ACHN (cell line): ENCODE measurements around the gene ACAP1.
"Not testable (repeated sequence)": the region's sequence is repeated elsewhere in the genome, so short reads cannot be mapped to it uniquely, and the experiment has no call there.

Source experiments
- DNase-seq: peaks from one replicate; pipeline ENCODE4 v3.0.0-alpha.2; 2015
- in situ Hi-C: cut with HindIII; loops from 2 replicates; pipeline ENCODE4 v1.10.0; 2017; ENCODE audit warnings: low sequenced_read_pairs, low pct_ligation_motif_present, low pct_unique_long_range_greater_than_20kb

ACAP1 gene

DNA sequence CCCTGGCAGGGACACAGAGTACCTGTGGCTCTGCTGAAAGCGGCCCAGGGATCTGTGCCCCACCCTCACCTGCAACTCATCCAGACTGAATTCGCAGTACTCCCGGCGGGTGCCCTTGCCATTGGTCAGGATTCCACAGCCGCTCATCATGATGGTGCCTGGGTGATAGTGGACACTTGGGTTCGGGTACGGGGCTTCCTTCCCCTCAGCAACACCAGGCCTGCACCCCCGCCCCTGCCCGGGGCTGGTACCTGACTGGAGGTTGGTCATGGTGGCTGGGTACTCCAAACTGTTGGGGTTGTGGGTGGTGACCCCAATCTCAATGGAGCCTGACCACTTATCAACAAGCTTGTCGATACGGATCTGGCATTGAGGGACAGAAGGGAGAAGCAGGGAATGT lies 10.1 kb upstream of the ACAP1 start:
- in situ Hi-C loops: no loop called here
- DNase-seq: no peak

DNA sequence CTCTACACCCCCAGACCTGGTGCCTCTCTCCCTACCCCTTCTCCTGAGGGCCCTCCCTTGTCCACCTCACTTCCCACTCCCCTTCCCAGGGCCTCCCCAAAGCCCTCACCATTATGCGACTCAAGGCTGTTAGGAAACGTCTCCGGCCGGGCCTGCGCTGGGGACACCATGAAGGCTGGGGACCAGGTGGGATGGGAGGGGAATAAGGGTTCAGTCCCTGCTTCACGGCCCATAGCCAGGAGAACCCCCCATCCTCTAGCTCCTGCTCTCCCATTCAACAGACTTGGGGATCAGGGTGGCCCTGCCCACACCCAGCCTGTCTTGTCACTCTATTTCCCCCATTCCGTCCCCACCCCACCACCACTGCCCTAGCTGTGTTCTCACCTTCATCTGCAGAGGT lies 9.3 kb upstream of the ACAP1 start:
- no peak for DNase-seq
- in situ Hi-C loops: no loop called here

DNA sequence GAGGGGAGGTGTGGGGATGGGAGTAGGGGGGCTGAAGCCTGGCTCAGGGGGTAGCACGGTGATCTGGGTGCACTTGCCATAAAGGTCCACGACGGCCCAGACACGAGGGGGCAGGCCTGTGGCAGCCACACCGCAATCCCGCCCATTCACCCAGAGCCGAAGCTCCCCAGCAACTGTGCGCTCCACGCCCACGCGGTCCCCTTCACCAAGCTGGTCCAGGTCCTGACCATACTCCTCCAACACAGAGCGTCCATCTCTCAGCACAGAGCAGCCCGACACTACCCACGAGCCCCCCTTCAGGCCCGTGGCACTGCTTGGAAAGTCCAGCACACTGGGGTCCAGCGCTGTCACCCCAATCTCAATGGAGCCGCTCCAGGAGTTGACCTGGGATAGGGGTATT lies 8.8 kb upstream of the ACAP1 start:
- in situ Hi-C loops: no loop called here
- DNase-seq: no peak

DNA sequence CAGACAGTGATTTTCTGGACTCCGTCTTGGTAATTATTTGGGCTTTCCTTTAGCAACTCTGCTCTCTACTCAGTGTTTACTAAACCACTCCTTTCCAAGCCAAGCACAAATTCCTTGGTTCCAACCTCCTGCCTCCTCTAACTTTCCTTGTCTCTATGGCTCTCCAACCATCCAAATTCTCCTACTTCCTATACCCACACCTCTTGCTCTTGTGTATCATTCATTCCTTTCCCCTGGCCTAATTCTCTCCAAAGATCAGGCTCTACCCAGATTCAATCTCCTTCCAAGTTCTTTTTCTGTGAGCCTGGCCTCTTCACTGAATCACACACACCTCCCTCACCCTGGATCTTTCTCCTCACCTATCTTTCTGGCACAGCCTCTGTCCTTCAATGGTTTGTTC lies 8.3 kb upstream of the ACAP1 start:
- in situ Hi-C loops: no loop called here
- DNase-seq: no peak

DNA sequence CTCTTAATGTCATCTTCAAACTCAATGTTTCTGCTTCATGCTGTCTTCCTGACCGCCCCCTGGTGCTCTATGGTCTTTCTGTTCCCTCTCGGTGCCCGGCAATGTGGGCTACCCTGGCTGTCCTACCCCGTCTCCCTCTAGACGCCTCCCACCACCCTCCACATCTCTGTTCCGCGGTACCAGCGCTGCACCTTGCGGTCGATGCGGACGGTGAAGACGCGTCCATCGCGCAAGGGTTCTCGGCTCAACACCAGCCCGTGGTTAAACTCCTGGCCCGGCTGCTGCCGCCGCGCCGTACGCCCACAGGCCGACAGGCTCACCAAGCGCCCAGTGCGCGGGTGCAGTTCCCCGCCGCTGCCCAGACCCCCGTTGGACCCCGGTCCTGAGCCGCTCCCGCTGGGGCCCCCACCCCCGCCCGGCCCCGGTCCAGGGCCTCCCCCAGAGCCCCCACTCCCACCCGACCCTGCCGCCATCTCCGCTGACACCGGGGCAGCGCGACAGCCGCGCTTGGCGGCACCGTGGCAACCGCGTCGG lies 7.4 kb upstream of the ACAP1 start, which contains the start of gene NEURL4:
TSS of gene NEURL4 (minus strand) at position 496 of the 534 bp plus-strand sequence. CDS start at position 473, 23 bp downstream.
- DNase-seq: peak; percentile 42
- in situ Hi-C loops: no loop called here

DNA sequence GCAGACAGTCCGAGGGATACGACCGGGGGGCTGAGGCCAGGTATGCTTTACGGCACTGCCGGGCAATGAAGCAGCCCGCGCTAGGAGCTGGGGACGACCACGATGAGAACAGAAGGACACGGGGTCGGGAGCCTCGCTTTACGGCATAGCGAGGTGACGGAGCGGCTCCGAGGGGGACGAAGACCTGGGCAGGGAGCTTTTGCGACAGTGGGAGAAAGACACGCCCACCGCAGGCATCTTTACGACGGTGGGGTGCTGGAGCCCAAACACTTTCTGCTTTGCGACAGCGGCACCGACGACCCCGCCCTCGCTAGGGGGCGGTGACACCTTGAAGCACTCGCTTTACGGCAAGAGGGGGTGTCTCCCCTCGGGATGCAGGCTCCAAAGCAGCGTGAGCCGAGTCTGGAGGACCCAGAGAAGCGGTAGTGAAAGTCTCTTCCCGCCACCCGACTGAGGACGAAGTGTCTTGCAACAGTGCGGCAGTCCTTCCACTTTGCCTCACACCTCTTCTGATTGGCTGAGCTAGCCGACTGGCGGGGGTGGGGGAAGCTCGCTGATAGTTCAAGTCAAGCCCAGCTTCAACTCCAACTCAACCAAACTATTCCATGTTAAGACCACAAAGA lies 6.8 kb upstream of the ACAP1 start:
- in situ Hi-C loops: no loop called here
- peak; percentile 99 for DNase-seq

DNA sequence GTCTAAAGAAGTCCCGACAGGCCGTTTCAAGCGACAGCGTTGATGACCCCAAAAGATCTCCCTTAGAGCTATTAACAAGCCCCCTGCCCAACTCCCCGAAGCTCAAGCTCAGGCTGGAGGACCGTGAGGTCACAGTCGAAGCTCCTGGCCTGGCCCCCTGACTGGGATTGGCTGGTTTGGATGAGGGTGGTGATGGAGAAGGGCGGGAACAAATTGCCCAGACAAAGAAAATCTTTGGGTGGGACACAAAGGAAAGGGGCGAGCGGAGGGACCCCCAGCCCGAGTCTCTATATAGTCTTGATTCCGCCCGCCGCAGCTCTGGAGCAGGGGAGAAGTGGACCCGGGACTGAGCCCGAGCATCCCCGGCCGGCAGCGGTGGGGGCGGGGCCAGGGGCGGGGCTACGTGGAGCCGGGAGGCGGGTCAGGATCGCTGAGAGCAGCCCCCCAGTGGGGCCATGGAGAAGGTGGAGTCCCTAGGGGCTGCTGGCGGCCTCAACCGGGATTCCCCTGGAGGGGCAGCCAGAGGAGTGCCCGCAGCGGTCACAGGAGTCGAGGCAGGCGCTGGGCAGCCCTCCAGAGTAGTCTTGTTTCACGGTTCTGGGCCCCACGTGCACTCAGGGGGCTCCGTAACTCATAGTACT lies 6.2 kb upstream of the ACAP1 start:
- peak; percentile 88 for DNase-seq
- in situ Hi-C loops: no loop called here

DNA sequence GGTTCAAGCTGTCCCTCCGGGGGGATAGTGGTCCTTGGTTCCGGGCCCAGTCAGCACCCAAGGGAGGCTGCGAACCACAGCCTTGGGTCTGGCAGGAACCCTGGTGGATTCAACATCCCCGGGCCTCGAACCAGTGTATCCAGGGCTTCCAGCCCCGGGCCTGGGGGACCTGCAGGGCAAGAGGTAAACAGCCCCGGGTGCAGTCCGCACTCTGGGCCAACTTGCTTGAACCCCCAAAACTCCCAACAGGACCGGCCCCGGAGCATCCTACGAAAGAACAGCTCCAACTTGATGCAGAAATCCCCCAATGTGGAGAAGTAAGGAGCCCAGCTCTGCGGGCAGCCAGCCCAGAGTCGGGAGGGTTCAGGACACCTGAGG lies 5.7 kb upstream of the ACAP1 start:
- in situ Hi-C loops: no loop called here

DNA sequence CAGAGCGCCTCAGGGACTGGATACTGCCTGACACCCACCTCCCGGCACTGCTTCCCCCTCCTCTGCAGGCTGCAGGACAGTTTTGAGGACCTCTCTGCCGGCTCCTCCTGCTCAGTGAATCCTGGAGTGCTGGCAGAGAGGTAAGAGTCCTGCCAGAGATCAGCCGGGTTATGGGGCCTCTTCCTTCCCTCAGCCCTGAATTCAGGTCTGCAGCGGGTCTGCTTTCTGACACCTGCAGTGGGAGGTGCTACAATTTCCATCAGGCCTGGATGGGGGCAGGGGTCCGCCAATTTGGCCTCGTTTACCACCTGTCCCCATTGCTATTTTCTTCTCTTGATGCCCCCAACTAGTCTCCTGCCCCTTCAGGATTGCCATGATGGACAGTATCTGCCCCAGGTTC lies 4.2 kb upstream of the ACAP1 start:
- no peak for DNase-seq
- in situ Hi-C loops: no loop called here

More for the DNA sequence above, 5.7 kb upstream of the ACAP1 start:
- DNase-seq: no peak

DNA sequence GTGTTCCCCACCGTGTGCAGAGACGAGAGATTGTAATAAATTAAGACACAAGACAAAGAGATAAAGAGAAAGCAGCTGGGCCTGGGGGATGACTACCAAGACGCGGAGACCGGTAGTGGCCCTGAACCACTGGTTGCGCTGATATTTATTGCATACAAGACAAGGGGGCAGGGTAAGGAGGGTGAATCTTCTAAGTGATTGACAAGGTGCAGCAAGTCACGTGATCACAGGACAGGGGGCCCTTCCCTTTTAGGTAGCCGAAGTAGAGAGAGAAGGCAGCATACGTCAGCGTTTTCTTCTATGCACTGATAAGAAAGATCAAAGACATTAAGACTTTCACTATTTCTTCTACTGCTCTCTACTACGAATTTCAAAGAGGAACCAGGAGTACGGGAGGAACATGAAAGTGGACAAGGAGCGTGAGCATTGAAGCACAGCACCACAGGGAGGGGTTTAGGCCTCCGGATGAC lies 3.7 kb upstream of the ACAP1 start:
- in situ Hi-C loops, DNase-seq: not testable (repeated sequence)

DNA sequence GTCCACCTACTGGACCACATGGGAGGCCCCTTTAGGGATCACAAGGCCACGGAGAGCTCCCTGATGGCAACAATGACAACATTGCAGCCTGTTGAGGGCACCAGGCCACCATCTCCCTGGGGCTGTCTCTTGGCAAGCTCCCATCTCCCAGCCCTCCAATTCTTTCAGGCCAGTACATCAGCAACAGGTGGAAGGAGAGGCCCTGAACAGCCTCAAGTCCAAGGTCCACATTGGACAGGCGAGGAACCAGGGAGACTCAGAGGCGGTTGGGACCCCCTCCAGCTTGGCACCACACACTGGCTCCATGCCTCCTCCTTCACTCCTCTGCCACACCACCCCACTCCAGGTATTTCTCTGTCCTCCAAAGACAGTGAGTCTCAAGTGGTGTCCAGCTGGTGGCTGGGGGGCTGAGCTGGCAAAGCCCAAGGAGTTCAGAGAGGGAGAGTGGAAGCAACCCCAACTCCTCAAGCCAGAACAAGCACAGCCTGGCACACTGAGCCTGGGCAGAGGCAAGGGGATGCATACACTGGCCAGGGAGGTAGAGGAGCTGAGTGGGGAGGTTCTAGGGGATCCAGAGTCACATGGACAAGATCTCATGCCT lies 1.3 kb upstream of the ACAP1 start:
- in situ Hi-C loops: no loop called here
- DNase-seq: no peak

DNA sequence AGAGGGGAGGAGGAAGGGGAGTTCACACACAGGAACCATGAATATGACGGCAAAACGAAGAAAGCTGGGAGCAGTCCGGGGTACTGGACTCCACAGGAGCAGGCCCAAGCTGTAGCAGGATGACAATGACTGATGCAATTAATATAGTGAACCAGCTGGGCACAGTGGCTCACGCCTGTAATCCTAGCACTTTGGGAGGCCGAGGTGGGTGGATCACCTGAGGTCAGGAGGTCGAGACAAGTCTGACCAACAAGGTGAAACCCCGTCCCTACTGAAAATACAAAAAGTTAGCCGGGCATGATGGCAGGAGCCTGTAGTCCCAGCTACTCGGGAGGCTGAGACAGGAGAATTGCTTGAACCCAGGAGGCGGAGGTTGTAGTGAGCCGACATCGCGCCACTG lies 564 bp upstream of the ACAP1 start:
- DNase-seq, in situ Hi-C loops: not testable (repeated sequence)

DNA sequence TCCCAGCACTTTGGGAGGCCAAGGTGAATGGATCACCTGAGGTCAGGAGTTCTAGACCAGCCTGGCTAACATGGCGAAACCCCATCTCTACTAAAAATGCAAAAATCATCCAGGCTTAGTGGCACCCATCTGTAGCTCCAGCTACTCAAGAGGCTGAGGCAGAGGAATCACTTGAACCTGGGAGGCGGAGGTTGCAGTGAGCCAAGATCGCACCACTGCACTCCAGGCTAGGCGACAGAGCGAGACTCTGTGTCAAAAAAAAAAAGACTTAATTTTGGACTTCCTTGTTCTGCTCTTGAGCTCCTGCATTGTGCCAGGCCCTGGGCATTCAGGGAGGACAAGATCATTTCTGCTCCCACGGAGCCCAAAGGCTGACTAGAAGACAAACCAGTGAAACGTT lies 1.3 kb downstream of the ACAP1 start:
- DNase-seq, in situ Hi-C loops: not testable (repeated sequence)

DNA sequence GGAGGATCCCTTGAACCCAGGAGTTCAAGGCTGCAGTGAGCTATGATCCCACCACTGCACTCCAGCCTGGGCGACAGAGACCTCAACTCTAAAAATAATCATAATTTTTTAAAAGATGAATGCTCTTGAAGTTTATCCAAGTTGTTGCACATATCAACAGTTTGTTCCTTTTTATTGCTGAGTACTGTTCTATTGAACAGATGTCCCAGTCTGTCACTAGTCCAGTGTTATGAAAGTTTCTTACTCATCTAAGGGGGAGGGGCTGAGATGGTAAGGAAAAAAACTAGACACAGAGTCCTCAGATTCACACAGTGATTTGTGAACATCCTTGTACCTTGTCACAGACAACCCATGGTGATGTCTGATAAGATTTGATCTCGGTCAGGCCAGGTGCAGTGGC lies 3.9 kb downstream of the ACAP1 start:
- DNase-seq: no peak
- in situ Hi-C loops: no loop called here

DNA sequence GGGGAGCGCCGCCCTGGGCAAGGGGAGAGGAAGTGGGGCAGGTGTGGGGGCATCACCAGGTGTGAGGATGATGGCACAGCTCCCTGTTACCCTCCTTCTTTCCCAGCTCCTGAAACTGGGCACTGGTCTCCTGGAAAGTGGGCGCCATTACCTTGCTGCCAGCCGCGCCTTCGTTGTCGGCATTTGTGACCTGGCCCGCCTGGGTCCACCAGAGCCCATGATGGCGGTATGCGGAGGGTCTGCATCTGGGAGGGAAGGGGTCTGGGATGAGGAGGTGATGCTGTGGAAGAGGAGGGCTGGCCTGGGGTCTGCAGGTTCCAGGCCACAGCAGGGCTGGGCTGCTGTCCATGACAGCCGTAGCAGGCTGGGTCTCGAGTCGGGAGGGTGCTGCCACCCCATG lies 5.5 kb downstream of the ACAP1 start:
- DNase-seq: no peak
- in situ Hi-C loops: no loop called here

DNA sequence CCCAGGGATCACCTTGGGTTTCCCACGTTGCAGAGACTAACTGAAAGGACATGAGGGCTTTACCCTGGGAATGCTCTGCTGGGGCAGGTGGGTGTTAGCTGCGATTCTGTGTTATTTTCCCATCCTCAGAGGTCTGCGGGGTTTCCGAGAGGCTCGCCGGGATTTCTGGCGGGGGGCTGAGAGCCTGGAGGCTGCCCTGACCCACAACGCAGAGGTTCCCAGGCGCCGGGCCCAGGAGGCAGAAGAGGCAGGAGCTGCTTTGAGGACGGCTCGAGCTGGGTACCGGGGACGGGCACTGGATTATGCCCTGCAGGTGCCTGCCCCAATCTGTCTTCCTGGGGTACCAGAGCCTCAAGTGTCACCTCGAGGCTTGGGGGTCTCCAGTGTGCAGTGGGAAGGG lies 6.9 kb downstream of the ACAP1 start:
- in situ Hi-C loops: no loop called here

DNA sequence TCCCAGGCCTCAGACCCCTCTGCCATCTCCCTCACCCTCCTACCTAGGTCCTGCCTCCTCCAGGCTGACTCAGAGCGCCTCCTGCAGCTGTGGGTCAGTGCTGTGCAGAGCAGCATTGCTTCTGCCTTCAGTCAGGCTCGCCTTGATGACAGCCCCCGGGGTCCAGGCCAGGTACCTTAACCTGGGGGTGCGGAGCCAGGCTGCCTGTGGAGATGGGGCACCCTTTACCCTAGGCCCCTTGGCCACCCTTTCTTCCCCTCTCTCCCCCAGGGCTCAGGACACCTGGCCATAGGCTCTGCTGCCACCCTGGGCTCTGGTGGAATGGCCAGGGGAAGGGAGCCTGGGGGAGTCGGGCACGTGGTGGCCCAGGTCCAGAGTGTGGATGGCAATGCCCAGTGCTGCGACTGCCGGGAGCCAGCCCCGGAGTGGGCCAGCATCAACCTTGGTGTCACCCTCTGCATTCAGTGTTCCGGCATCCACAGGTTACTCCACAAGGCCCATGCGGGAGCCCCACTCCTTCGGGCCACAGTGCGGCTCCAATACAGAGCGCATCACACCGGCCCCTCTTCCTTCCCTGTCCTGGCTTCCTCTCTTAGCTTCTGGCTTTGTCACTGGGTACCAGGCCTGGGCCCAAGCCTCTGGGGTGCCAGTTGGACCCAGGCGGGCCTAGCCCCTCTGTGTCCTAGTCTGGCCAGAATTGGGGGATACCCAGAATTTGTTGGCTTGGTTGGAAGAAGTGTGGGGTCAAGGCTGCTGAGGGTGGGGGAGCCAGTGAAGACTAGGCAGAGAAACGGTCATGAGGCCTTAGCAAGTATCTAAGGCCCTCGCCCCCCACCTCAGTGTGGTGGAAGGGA lies 10.7 kb downstream of the ACAP1 start:
- in situ Hi-C loops: no loop called here
- DNase-seq: no peak

More for the DNA sequence above, 6.9 kb downstream of the ACAP1 start:
- DNase-seq: no peak

DNA sequence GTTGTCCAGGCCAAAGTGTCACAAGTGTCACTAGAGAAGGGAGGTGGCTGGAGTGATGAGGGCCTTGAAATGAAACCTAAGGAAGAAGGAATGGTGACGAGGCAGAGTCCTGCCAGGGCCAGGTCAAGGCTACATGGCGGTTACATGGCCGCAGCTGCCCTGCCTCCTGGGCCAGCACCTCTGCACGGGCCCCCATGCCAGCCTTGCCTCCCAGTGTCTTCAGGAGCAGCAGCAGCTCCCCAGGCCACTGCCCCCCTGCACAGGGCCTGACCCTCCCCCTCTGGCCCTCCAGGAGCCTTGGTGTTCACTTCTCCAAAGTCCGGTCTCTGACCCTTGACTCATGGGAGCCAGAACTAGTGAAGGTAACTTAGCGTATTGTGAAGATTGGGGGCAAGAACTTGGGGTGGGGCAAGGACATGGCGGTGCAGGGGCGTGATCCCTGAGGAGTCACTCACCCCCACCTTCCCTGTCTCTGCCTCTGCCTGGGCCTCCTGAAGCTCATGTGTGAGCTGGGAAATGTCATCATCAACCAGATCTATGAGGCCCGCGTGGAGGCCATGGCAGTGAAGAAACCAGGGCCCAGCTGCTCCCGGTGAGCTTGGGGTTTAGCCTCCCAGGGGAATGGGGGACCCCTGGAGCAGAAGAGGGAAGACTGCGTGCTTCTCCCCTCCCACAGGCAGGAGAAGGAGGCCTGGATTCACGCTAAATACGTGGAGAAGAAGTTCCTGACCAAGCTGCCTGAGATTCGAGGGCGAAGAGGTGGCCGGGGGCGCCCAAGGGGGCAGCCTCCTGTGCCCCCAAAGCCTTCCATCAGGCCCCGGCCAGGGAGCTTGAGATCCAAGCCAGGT lies 11.5 kb downstream of the ACAP1 start:
- in situ Hi-C loops: no loop called here
- no peak for DNase-seq
